NOMO-1 (cell line): ENCODE results near the gene NAA60.

Experiments used
- DNase-seq, 2 experiments: peaks; one replicate each; lab custom pipeline; 2025; ENCODE audit not compliant: unreplicated experiment in 2 of 2; lab: John Stamatoyannopoulos, UW

NAA60 gene

GRCh38 chr16:3443108-3444031 is at the start of gene NAA60, which contains the start of gene ZNF597:
Gene NAA60, plus strand, starts transcription at chr16:3443680. Its CDS starts 32,548 bp downstream, at chr16:3476228.
Gene ZNF597, minus strand, starts transcription at chr16:3443504. Its CDS starts 351 bp downstream, at chr16:3443153.
- DNase-seq, result peak; percentile 78 to 84

DNA sequence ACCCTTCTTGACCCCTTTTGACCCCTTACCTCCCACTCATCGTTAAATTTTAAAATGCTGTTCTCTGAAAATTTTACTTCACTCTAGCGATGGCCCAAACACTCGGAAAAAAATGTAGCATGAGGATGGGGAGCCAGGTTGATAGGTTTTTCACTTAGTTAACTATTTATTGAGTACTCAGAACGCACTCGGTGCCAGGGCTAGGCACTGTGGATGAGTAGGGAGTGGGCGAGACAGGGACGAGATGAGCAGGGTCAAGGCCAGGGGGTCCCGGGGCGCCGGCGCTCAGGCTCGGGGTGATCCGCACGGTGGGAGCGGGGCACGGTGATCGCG is 43.1 kb upstream of the NAA60 start:
- DNase-seq, result no peak

GRCh38 chr16:3400779-3401688 is 42.4 kb upstream of the NAA60 start, which contains the start of the genes ZNF174 and ZSCAN32:
Gene ZNF174, plus strand, starts transcription at chr16:3401215. Its CDS starts 790 bp downstream, at chr16:3402005.
Gene ZSCAN32, minus strand, starts transcription at chr16:3401004. Its CDS starts 3,447 bp downstream, at chr16:3397557.
- peak; percentile 98 to 99 for DNase-seq

DNA sequence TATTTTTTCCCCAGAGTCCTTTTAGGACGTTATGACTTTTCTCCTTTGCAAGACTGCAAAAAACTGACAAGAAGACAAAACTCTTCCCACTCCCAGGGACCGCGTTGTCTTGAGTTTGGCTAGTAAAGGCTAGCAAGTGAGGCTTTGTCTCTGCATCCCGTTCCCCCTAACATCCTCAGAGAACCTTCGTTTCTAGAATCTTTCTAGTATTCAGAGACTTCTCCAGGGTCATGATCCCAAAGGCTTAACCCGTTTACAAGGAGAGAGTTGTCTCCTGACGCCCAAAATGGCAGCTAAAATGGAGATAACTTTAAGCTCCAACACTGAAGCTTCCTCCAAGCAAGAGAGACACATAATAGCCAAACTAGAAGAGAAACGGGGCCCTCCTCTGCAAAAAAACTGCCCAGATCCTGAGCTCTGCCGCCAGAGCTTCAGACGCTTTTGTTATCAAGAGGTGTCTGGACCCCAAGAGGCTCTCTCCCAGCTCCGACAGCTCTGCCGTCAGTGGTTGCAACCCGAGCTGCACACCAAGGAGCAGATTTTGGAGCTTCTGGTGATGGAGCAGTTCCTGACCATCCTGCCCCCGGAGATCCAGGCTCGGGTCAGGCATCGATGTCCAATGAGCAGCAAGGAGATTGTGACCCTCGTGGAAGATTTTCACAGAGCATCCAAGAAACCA is 41.6 kb upstream of the NAA60 start:
- DNase-seq, result peak in 1 of 2 experiments; percentile 13

GRCh38 chr16:3408561-3409197 is 34.8 kb upstream of the NAA60 start:
- DNase-seq, result no peak

DNA sequence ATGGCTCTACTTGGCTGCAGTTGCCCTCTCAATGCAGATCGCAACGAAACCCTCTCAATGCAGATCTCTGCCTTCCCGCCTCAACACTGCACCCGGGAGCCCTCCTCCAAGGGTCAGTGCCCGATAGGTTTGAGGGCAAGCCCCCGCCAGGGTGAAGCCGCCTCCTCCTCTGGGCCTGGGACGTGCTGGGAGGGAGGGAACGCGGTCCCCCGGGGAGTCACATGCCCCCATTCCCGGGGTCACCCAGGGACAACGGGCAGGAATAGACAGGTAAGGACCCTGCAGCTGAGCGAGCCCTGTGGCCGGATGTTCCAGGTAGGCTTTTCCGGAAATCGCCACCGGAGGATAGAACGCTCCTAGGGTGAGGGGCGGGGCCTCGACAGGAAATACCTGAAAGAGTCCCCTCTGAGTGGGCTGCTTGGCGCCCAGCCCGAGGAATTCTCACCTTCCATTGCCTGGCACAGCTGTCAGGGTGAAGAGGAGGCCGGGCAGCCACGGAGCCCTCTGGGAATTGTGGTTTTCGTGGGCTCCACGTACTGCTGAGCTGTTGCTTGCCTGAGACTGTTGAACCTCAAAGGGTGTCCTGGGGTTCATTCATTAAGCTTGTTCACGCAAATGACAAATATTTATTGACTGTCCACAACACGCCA is 29.6 kb upstream of the NAA60 start:
- DNase-seq, result no peak

- DNase-seq, result peak; percentile 45 to 64
Observed at GRCh38 chr16:3431779-3432219, 11.7 kb upstream of the NAA60 start.

GRCh38 chr16:3434373-3434772 is 9.1 kb upstream of the NAA60 start:
- DNase-seq, result no peak

DNA sequence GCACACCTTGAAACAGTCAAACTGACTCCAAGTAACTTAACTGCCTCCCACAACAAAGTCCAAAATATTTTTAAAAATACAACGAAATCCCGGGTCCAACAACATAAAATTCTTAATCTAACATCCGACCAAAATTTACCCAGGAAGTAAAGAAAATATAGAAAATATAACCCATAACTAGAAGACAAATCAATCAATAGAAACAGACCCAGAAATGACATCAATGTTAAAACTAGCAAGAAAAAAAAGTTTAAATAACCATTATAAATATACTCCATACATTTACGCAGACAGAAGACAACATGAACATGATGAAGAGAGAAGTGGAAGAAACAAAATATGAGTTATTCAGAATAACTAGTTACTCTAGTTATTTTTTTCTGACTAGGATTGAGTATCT is 3.8 kb upstream of the NAA60 start:
- DNase-seq, result no peak

- DNase-seq, result peak; percentile 4 to 26
Observed at GRCh38 chr16:3444032-3444388, 530 bp downstream of the NAA60 start.

DNA sequence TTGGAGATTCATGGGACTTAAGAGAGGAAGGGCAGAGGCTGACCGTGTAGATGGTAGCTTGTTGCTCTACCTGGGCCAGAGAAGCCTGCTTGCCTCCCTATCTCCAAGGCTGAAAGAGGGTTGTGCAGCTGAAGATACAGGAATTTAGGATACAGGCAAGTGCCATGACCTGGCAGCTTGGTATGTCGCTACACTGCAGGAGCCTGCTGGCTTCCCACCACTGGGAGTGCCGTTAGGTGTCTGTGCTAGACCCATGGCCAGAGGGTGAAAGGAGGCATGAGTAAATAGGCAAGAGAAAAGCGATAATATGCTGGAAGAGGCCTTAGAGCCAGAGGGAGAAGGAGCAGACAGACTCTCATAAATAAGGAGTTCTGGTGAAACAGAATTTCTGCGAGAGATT is 10.6 kb downstream of the NAA60 start:
- no peak for DNase-seq

DNA sequence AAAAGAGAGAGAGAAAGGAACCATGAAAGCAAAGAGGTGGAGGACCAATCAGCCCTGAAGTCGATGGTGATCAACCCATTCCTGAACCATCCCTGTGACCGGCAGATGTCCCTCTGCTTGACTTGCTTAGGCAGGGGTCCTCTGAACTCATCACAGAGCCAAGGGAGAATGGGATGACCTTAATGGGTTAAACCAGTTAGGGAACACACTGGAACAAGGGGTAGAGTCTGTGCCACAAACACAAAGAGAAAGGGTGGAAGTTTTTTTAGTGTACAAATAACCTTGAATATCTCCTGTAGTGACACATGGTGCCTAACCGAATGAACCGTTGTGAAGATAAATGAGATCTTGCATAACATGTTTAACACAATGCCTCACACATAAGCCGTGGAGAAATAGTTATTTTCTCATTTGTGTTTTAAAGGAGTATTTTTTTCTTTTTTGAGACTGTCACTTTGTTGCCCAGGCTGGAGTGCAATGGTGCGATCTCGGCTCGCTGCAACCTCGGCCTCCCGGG is 11.2 kb downstream of the NAA60 start:
- DNase-seq, result peak in 1 of 2 experiments; percentile 16

DNA sequence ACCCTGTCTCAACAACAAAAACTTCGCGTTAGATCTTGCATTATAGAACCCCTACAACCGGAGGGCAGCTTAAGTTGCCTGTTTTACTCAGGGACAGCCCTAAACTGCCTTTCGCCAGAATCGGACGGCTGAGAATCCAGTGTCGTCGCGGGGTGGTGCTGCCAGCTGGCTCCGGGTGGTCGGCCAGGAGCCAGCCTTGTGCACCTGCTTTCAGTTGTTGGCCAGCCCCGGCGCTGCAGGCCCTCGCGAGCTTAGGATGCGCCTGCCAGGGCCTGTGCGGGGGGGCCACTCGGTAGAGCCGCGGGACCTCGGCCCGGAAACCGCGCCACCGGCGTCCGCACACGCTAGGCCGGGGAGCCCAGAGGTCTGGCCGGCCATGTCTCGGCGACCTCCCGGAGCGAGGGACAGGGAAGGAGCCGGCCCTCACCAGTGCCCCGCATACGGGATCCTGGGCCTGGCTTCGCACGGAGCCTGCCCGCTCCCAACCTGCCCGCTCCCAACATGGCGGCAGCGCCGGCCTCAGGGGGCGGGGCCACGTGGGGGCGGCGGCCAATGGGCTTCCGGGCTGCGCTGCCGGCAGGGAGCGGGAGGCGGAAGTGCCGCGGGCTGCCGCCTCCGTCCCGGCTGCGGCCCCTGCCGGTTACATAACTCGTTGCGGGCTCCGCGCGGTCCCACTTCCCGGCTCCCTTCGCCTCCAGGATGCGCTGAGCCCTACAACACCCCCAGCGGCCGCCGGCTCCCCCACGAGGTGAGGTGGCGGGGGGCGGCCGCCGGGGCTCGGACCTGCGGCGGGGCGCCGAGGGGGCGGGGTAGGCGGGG is 14.2 kb downstream of the NAA60 start:
- DNase-seq, result peak; percentile 83 to 90

GRCh38 chr16:3458278-3458851 is 14.9 kb downstream of the NAA60 start:
- DNase-seq, result no peak

- peak; percentile 9 to 29 for DNase-seq
Observed at GRCh38 chr16:3458852-3459361, 15.4 kb downstream of the NAA60 start.

DNA sequence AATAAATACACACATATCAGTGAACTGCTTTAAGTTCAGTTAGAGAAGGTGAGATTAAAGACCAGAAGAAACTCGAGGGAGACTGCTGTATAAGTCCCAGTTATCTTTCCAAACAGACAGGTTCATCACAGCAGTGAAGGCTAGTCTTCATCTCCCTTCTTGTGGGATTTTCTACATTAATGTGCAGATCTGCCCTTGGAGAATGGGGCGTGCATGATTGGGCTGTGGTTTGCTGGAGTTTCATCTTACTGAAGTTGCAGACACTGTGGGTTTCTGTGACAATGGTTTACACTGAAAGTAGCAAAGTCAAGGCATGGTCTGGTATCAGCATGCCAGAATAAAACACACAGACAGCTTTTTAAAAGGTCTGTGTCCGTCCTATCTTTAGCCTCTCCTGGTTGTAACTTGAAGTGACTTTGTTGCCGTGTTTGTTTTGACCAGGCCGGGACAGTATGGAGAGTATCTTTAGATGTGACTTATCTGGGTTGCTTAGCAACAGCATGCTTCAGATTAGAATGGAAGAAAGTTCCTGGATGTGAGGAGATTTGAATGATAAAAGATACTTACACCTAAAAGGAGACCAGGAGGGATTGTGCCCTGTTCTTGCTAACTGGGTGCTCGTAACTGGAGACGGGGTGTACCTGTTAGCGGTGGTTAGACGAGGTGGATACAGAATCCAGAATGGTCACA is 16.1 kb downstream of the NAA60 start:
- no peak for DNase-seq

DNA sequence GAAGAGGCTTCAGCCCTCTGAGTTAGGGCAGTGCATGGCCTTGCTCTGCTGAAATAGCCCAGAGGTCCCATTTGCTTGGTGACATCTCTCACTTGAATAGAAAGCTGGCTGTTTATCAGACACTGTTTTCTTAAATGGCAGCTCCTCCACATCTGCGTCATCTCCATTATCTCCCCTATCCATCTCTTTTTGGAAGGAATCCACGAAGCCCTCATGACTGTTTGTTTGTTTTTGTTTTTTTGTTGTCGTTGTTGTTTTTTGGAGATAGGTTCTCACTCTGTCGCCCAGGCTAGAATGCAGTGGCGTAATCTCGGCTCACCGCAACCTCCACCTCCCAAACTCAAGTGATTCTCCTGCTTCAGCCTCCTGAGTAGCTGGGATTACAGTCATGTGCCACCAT is 16.6 kb downstream of the NAA60 start:
- DNase-seq, result no peak
